ENCODE measurements around the gene NACAD.

DNA sequence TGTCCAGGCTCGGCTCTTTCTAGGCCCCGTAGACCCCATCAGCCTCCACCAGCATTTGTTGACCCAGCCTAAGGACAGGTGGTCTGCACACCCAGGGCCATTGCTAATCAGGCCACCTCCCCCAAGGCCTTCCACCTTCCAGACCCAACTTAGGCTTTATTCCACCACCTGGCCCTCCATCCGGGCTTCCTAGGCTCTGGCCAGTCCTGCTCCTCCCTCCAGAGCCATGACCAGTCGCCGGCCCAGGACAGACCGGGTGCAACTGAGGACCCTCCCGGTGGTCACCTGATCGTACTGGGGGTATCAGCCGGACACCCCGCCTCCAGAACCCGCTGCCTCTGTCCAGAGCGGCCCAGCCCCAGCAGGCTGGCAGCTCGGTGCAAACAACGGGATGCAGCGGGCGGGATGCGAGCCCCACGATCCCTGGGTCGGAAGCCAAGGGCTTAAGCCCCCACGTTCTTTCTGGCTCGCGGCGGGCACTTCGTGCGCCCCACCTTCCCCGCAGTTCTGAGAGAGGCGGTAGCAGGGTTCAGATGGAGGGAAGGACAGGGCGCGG lies 545 bp downstream of the NACAD start:
- TF ChIP-seq EZH2 (IDR thresholded peaks at IDR 0.05; ENCODE audit: insufficient read depth, poor library complexity, severe bottlenecking) = no peak
- TF ChIP-seq EZH2phosphoT487 (IDR thresholded peaks at IDR 0.05; ENCODE audit: insufficient read depth, low read depth) = no peak

All from GM23248 (cell line).